ENCODE results near the gene TACC3.

TACC3 gene

GRCh38 chr4:1725521-1725920, 4.2 kb downstream of the TACC3 start:
- DNase-seq, result no peak

- peak; percentile 61 for DNase-seq
Measured at GRCh38 chr4:1726146-1726934, 5.0 kb downstream of the TACC3 start.

- no peak for DNase-seq
Measured at GRCh38 chr4:1727117-1728031, 6.1 kb downstream of the TACC3 start.

- no peak for DNase-seq
Measured at GRCh38 chr4:1728061-1728980, 7.0 kb downstream of the TACC3 start.

GRCh38 chr4:1730532-1731135, 9.3 kb downstream of the TACC3 start:
- no peak for DNase-seq

- no peak for DNase-seq
Measured at GRCh38 chr4:1731180-1731579, 9.9 kb downstream of the TACC3 start.

- DNase-seq, result no peak
Measured at GRCh38 chr4:1732911-1733310, 11.6 kb downstream of the TACC3 start.

GRCh38 chr4:1735215-1735614, 13.9 kb downstream of the TACC3 start:
- no peak for DNase-seq

- no peak for DNase-seq
Measured at GRCh38 chr4:1736812-1737211, 15.5 kb downstream of the TACC3 start.

- DNase-seq, result no peak
Measured at GRCh38 chr4:1737666-1738065, 16.3 kb downstream of the TACC3 start.

GRCh38 chr4:1738410-1738809, 17.1 kb downstream of the TACC3 start:
- DNase-seq, result no peak

- DNase-seq, result no peak
Measured at GRCh38 chr4:1739358-1739757, 18.0 kb downstream of the TACC3 start.

- no peak for DNase-seq
Measured at GRCh38 chr4:1740021-1740545, 18.8 kb downstream of the TACC3 start.

GRCh38 chr4:1741208-1741607, 19.9 kb downstream of the TACC3 start:
- DNase-seq, result no peak

GRCh38 chr4:1743551-1743950, 22.2 kb downstream of the TACC3 start:
- no peak for DNase-seq

- no peak for DNase-seq
Measured at GRCh38 chr4:1743975-1744374, 22.7 kb downstream of the TACC3 start.

GRCh38 chr4:1744552-1744951, 23.2 kb downstream of the TACC3 start:
- no peak for DNase-seq

GRCh38 chr4:1745165-1745564, 23.8 kb downstream of the TACC3 start:
- DNase-seq, result no peak

GRCh38 chr4:1745697-1746096, 24.4 kb downstream of the TACC3 start:
- no peak for DNase-seq

GRCh38 chr4:1746265-1746691, 25.0 kb downstream of the TACC3 start:
- no peak for DNase-seq

GRCh38 chr4:1746919-1747602, 25.7 kb downstream of the TACC3 start:
- no peak for DNase-seq

- no peak for DNase-seq
Measured at GRCh38 chr4:1747603-1747967, 26.3 kb downstream of the TACC3 start.
